ENCODE results near the gene BRSK2.

DNA sequence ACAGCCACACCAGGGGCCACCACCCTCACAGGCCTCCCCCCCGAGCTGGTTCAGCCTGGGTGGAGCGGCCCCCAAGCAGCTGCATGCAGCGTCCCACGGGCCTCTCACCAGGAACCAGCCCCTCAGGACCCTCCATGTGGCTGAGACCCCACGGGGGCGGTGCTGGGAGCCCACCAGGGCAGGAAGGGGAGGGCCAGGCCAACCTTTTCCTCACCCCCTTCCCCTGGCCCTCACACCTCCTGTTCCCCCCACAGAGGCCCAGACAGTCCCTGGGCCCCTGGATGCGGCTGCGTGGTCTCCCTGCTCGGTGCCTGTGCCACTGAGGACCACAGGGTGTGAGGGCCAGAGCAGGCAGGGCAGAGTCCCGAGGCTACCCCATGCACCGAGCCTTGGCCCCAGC lies 50.3 kb downstream of the BRSK2 start:
- TF ChIP-seq, protein P1, sequence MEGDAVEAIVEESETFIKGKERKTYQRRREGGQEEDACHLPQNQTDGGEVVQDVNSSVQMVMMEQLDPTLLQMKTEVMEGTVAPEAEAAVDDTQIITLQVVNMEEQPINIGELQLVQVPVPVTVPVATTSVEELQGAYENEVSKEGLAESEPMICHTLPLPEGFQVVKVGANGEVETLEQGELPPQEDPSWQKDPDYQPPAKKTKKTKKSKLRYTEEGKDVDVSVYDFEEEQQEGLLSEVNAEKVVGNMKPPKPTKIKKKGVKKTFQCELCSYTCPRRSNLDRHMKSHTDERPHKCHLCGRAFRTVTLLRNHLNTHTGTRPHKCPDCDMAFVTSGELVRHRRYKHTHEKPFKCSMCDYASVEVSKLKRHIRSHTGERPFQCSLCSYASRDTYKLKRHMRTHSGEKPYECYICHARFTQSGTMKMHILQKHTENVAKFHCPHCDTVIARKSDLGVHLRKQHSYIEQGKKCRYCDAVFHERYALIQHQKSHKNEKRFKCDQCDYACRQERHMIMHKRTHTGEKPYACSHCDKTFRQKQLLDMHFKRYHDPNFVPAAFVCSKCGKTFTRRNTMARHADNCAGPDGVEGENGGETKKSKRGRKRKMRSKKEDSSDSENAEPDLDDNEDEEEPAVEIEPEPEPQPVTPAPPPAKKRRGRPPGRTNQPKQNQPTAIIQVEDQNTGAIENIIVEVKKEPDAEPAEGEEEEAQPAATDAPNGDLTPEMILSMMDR (IDR thresholded peaks at IDR 0.05) = no peak
- no peak for TF ChIP-seq POLR2AphosphoS5 (IDR thresholded peaks at IDR 0.05)
- no peak for TF ChIP-seq POLR2A (IDR thresholded peaks at IDR 0.05)

All from breast epithelium (tissue), 3 donors.